ENCODE data around the gene BICD1.

The BICD1 gene

DNA sequence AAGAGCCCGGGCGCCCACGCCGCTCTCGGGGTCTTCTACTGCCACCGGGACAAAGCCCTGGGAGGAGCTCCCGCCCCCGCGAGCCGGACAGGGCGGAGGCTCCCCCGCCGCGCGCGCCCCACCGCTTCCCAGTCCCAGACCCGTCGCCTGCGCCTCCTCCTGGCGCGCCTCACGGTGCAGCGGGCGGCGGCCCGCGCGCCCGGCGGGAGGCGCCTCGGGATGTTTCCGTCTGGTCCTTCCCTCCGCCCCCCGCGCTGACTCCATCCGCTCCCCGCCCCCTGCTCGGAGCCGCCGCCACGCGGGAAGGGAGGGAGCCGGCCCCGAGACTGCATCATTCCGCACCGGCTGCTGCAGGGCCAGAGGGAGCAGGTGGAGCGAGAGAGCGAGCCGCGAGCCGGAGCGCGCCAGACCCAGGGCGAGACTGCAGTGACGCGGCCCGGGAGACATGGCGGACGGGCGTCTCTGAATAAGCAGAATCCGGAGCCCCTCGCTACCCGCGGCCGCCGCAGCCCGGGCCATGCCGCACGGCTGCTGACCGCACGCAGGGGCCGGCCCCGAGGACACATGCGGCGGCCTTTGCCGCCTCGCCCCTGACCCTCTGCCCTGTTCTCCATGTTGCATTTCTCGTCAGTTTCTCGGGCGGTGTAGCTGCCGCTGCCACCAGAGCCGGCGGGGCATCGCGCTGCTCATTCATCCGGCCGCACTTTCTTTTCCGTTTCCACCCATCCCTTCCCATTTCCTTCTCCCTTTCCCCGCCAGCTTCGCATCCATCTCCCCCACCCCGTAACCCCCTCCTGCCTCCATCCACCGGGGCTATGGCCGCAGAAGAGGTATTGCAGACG, at the start of gene BICD1:
Gene BICD1 (plus strand): TSS at position 331 of the 842 bp plus-strand sequence. CDS start 485 bp downstream, at position 816.
- no peaks in the 10 kb centered on the region for H3K9me3 ChIP-seq
- H3K27ac ChIP-seq, result peak within 1 kb of the TSS; percentile 88 to 92
- H3K36me3 ChIP-seq, result no peaks in the 10 kb centered on the region
- peaks cover 0 to 19% (median 10%) of the 10 kb centered on the region in 4 donors for H3K4me1 ChIP-seq
- H3K27me3 ChIP-seq, result no peaks in the 10 kb centered on the region
- DNase-seq, result peak; percentile 90 to 95
- intact Hi-C loops (cut with DNase I; ENCODE audit: low total_unique reads), result loop anchor here (10.0 kb wide), 1 partner anchor 568 kb away; the partner anchor contains the start of gene DNM1L
- TF ChIP-seq, protein P1, sequence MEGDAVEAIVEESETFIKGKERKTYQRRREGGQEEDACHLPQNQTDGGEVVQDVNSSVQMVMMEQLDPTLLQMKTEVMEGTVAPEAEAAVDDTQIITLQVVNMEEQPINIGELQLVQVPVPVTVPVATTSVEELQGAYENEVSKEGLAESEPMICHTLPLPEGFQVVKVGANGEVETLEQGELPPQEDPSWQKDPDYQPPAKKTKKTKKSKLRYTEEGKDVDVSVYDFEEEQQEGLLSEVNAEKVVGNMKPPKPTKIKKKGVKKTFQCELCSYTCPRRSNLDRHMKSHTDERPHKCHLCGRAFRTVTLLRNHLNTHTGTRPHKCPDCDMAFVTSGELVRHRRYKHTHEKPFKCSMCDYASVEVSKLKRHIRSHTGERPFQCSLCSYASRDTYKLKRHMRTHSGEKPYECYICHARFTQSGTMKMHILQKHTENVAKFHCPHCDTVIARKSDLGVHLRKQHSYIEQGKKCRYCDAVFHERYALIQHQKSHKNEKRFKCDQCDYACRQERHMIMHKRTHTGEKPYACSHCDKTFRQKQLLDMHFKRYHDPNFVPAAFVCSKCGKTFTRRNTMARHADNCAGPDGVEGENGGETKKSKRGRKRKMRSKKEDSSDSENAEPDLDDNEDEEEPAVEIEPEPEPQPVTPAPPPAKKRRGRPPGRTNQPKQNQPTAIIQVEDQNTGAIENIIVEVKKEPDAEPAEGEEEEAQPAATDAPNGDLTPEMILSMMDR (IDR thresholded peaks at IDR 0.05), result peak; percentile 27 to 35
- H3K4me3 ChIP-seq, result peak within 1 kb of the TSS; percentile 77 to 83

DNA sequence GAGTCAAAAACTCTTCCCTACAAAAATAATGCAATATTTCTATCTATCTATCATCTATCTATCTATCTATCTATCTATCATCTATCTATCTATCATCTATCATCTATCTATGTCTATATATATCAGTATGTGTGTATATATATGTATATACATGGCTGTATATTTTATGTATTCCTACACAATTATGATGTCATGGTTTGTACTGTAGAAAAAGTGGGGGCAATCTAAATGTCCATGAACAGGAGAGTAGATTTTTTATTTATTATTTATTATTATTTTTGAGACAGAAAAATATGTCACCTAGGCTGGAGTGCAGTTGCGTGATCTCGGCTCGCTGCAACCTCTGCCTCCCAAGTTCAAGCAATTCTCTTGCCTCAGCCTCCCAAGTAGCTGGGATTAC, 45.6 kb upstream of the BICD1 start:
- Histone ChIP-seq H3K4me1 (no peaks in the 10 kb centered on the region), H3K4me3 (no peak overlapping the region), H3K36me3 (no peaks in the 10 kb centered on the region), H3K27me3 (no peaks in the 10 kb centered on the region), H3K9me3 (no peaks in the 10 kb centered on the region), H3K27ac (no peak overlapping the region)
- TF ChIP-seq, protein P1 (IDR thresholded peaks at IDR 0.05), result no peak
- DNase-seq, result no peak
- intact Hi-C loops (cut with DNase I; ENCODE audit: low total_unique reads), result no loop called here

DNA sequence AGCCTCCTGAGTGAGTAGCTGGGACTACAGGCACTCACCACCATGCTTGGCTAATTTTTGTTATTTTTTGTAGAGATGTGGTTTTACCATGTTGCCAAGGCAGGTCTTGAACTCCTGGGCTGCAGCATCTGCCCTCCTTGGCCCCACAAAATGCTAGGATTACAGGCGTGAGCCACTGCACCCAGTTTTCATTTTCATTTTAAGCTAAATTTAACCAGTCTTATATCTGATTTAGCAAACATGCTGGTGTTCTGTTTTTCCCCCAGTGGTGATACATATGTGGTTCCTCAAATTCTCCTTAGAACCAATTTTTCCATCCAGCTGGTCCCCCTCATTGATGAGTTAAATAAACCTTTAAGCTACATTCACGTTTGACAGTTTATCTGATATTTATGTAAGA, 43.8 kb upstream of the BICD1 start:
- TF ChIP-seq, protein P1 (IDR thresholded peaks at IDR 0.05), result no peak
- Histone ChIP-seq H3K9me3 (no peaks in the 10 kb centered on the region), H3K27ac (no peak overlapping the region), H3K4me1 (no peaks in the 10 kb centered on the region), H3K36me3 (no peaks in the 10 kb centered on the region), H3K27me3 (no peaks in the 10 kb centered on the region), H3K4me3 (no peak overlapping the region)
- DNase-seq, result no peak
- intact Hi-C loops (cut with DNase I; ENCODE audit: low total_unique reads), result no loop called here

DNA sequence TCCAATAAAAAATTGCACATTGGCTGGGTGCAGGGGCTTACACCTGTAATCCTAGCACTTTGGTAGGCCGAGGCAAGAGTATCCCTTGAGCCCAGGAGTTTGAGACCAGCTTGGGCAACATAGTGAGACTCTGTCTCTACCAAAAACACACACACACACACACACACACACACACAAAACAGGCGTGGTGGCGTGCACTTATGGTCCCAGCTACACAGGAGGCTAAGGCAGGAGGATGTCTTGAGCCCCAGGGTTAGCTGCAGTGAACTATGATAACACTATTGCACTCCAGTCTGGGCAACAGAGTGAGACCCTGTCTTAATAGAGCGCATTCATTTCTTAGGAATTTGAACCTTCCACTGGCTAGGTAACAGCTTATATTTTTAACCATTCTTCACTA, 42.9 kb upstream of the BICD1 start:
- TF ChIP-seq, protein P1 (IDR thresholded peaks at IDR 0.05), result no peak
- Histone ChIP-seq H3K36me3 (no peaks in the 10 kb centered on the region), H3K4me1 (no peaks in the 10 kb centered on the region), H3K27ac (no peak overlapping the region), H3K27me3 (no peaks in the 10 kb centered on the region), H3K4me3 (no peak overlapping the region), H3K9me3 (no peaks in the 10 kb centered on the region)
- no peak for DNase-seq
- intact Hi-C loops (cut with DNase I; ENCODE audit: low total_unique reads), result loop anchor here (2.0 kb wide), 1 partner anchor 243 kb away; no protein-coding TSS in a partner anchor

DNA sequence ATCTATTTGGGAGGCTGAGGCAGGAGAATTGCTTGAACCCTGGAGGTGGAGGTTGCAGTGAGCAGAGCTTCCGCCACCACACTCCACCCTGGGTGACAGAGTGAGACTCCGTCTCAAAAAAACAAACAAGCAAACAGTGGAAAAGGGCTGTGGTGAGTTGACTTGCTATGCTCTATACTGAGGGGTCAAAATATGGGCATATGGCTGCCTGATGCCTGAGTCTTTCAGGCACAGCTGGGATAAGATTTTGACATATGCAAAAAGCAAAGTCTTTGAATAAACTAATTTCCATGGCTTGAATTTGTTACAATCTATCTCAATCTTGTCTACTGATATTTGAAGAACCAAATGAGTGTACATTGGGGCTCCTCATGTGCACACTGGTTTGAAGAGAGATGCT, 40.4 kb upstream of the BICD1 start:
- TF ChIP-seq, protein P1 (IDR thresholded peaks at IDR 0.05), result no peak
- H3K9me3 ChIP-seq, result no peaks in the 10 kb centered on the region
- intact Hi-C loops (cut with DNase I; ENCODE audit: low total_unique reads), result no loop called here
- H3K36me3 ChIP-seq, result no peaks in the 10 kb centered on the region
- no peaks in the 10 kb centered on the region for H3K4me1 ChIP-seq
- no peak overlapping the region for H3K4me3 ChIP-seq
- no peak overlapping the region for H3K27ac ChIP-seq
- DNase-seq, result no peak
- H3K27me3 ChIP-seq, result no peaks in the 10 kb centered on the region

Measured in tibial artery (tissue), 4 donors.